Activated naive CD4-positive, alpha-beta T cell treated with anti-CD3 and anti-CD28 coated beads, Interleukin-2, amount 50 U/mL, for 24 hours (primary cell): ENCODE results near the gene NRP2.

Source experiments
- H3K27ac Mint-ChIP-seq: one replicate; pipeline ENCODE4 v1.8.0; 2021; ENCODE audit warnings: mild to moderate bottlenecking, mixed read lengths
- H3K27me3 Mint-ChIP-seq: one replicate; pipeline ENCODE4 v1.8.0; 2021; ENCODE audit warnings: mixed read lengths
- H3K36me3 Mint-ChIP-seq: one replicate; pipeline ENCODE4 v1.8.0; 2021; ENCODE audit warnings: mixed read lengths
- H3K4me1 Mint-ChIP-seq: one replicate; pipeline ENCODE4 v1.8.0; 2021; ENCODE audit warnings: mixed read lengths
- H3K4me3 Mint-ChIP-seq: one replicate; pipeline ENCODE4 v1.8.0; 2021; ENCODE audit warnings: mild to moderate bottlenecking, mixed read lengths
- H3K9me3 Mint-ChIP-seq: one replicate; pipeline ENCODE4 v1.8.0; 2021; ENCODE audit warnings: mixed read lengths

The NRP2 gene

DNA sequence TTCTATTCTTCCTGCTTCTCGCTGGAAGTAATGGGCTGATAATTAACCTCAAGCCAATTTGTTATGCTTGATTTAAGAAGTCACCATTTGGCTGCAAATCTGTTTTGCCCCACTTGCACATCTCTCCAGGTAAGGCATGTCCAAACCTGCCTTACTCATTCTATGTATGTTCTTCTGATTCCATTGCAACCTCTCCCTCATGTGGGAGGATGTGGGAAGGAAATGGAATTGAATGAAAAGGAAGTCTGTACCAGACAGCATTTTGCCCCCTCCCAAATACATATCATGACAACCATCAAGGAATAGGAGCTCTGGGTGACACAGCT is 131.7 kb downstream of the NRP2 start:
- H3K27me3 Mint-ChIP-seq, result peaks cover 3% of the 10 kb centered on the region
- no peaks in the 10 kb centered on the region for H3K36me3 Mint-ChIP-seq
- no peak overlapping the region for H3K27ac Mint-ChIP-seq
- no peak overlapping the region for H3K4me3 Mint-ChIP-seq
- H3K9me3 Mint-ChIP-seq, result no peaks in the 10 kb centered on the region
- no peaks in the 10 kb centered on the region for H3K4me1 Mint-ChIP-seq

DNA sequence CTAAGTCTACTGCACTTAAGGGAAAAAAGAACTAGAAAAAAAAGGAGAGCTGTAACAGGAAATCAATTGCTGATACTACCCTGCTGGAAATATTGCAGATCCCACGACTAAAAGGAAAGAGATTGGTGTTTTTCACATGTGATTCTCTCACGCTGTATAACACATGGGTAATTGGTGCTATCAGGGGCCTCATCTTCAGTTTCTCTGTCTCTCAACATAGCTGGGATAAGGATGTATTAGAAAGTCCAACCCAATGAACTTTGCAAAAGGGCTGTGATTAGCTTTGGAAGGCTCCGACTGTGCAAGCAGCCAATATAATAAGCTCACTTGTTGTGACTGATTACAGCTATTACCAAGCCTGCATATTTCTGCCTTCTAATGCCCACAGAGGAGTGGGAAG is 133.4 kb downstream of the NRP2 start:
- peaks cover 11% of the 10 kb centered on the region for H3K27me3 Mint-ChIP-seq
- no peaks in the 10 kb centered on the region for H3K36me3 Mint-ChIP-seq
- no peaks in the 10 kb centered on the region for H3K9me3 Mint-ChIP-seq
- no peak overlapping the region for H3K27ac Mint-ChIP-seq
- H3K4me3 Mint-ChIP-seq, result no peak overlapping the region
- no peaks in the 10 kb centered on the region for H3K4me1 Mint-ChIP-seq

DNA sequence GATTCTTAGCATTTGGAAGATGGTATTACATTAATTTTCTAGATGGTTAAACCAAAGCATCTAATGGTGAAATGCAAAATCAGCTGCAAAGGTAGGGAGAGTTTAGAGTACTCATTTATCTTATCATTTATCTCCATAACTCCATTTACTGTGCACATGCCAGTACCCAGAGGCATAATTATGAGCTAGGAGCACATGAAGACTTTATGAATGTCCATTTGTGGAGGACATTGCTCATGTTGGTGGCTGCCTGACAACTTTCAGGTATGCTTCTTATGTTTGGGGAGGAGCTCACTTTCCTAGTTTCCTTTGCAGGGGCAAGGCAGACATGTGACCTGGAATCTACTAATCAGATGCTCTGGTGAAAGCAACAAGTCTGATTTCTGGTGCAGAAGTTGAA is 134.0 kb downstream of the NRP2 start:
- no peak overlapping the region for H3K27ac Mint-ChIP-seq
- no peaks in the 10 kb centered on the region for H3K36me3 Mint-ChIP-seq
- peaks cover 11% of the 10 kb centered on the region for H3K27me3 Mint-ChIP-seq
- no peaks in the 10 kb centered on the region for H3K9me3 Mint-ChIP-seq
- H3K4me1 Mint-ChIP-seq, result no peaks in the 10 kb centered on the region
- no peak overlapping the region for H3K4me3 Mint-ChIP-seq

DNA sequence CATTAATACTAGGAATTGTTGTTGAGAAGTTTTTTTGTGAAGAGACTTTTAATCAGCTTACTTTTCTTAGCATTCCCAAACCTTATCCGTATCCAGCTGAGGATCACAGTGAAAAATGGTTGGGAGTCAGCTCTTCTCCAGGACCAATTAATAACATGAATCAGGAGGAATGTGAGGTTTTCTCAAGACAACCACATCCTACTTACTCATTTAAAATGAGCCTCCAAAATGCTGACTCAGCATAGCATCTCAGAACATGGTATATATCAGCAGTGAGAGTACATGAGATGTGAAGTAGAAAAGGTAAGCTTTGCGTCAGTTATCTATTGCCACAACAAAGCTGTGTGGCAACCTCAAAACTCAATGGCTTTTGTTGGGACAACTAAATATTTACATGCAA is 140.3 kb downstream of the NRP2 start:
- no peaks in the 10 kb centered on the region for H3K4me1 Mint-ChIP-seq
- peaks cover 11% of the 10 kb centered on the region for H3K27me3 Mint-ChIP-seq
- no peak overlapping the region for H3K27ac Mint-ChIP-seq
- no peak overlapping the region for H3K4me3 Mint-ChIP-seq
- peaks cover 3% of the 10 kb centered on the region for H3K36me3 Mint-ChIP-seq
- H3K9me3 Mint-ChIP-seq, result no peaks in the 10 kb centered on the region

DNA sequence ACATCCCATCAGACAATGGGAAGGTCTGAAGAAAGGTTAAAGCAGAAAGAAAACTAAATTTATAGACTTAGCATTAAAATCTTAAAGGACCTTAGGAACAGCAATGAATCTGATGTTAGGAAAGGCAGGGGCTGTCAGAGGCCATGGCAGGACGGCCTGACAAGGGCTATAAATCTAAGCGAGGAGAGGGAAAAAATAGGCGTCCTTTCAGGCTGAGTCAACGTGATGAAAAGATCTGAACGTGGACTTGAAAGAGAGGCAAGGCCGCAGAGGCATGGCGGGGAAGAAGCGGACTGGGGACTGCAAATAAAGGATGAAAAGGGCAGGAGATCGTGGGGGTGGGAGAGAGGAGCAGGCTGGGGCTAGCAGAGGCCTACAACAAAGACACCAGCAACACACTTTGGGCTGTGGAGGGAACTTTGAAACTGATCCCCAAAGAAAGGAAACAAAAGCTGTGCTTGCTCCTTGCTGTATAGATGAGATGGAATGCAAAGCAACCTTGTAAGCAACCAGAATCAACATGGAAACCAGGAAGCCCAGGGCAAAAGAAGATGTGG is 145.6 kb downstream of the NRP2 start:
- Mint-ChIP-seq H3K4me3 (no peak overlapping the region), H3K9me3 (no peaks in the 10 kb centered on the region), H3K36me3 (peaks cover 3% of the 10 kb centered on the region), H3K27ac (no peak overlapping the region), H3K27me3 (peaks cover 3% of the 10 kb centered on the region), H3K4me1 (no peaks in the 10 kb centered on the region)

DNA sequence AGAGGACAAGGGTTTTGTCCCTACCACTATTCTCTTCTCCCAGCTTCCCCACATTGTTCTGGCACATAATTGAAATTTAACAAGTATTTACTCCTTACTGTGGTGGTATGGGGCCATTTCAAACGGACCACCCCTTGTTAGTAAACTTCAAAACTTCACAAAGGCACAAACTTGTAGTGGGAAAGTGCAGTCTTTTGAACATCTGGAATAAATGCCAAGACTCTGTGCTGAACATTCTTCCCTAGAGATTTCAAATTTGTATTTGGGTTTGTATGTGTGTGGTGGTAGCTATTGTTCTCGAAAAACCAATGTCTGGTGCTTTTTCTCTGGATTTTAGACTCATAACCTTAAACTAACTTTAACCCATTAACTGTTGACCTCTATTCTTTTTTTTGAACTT is 151.6 kb downstream of the NRP2 start:
- no peak overlapping the region for H3K4me3 Mint-ChIP-seq
- H3K27me3 Mint-ChIP-seq, result peaks cover 5% of the 10 kb centered on the region
- peaks cover 5% of the 10 kb centered on the region for H3K9me3 Mint-ChIP-seq
- peaks cover 4% of the 10 kb centered on the region for H3K36me3 Mint-ChIP-seq
- H3K4me1 Mint-ChIP-seq, result no peaks in the 10 kb centered on the region
- H3K27ac Mint-ChIP-seq, result no peak overlapping the region

DNA sequence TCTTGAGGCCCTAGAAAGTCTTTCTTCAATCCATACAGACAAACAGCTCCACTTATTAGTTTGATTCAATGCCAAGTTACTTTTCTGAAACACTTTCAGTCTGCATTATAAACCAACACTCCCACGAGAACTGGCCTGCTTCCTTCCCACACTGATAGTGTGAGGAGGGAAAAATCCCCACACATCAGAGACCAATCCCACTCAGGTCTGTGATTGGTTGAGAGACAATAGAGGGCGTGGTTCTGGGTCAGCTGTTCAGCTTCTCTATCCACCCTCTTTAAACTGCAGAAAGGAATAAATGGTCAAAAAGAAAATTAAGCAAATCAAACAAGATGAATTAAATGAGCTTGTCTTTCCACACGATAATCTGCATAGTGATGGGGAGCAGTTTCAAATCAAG is 152.5 kb downstream of the NRP2 start:
- Mint-ChIP-seq H3K27ac (no peak overlapping the region), H3K36me3 (peaks cover 4% of the 10 kb centered on the region), H3K27me3 (peaks cover 4% of the 10 kb centered on the region)

DNA sequence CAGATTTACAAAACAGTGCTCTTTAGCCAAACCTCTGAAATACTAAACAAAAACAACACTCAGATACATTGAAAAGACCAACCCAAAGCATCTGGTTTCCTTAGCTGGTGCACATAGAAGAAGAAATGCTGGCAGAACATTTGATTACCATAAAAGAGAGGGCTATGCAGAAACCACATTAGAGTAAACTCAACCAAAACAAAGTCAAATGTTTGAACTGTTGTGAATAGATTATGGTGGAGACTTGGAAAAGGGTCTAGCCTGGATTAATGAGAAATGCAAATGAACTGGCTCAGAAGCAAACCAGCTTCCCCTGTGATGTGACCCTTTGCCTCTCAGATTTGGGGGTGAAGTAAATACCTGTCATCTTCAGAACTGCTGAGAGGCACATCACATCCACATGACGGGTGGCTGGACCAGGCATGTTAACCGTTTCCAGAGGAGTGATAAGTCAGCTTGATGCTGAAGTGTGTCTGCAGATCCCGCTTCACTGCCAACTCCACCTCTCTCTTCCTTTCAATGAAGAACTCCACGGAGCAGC is 153.0 kb downstream of the NRP2 start:
- H3K27me3 Mint-ChIP-seq, result peaks cover 4% of the 10 kb centered on the region
- no peak overlapping the region for H3K4me3 Mint-ChIP-seq
- no peak overlapping the region for H3K27ac Mint-ChIP-seq
- no peaks in the 10 kb centered on the region for H3K4me1 Mint-ChIP-seq
- peaks cover 5% of the 10 kb centered on the region for H3K9me3 Mint-ChIP-seq
- H3K36me3 Mint-ChIP-seq, result peaks cover 4% of the 10 kb centered on the region

More for the DNA sequence above, 152.5 kb downstream of the NRP2 start:
- H3K4me1 Mint-ChIP-seq, result no peaks in the 10 kb centered on the region
- no peak overlapping the region for H3K4me3 Mint-ChIP-seq
- H3K9me3 Mint-ChIP-seq, result peaks cover 5% of the 10 kb centered on the region

DNA sequence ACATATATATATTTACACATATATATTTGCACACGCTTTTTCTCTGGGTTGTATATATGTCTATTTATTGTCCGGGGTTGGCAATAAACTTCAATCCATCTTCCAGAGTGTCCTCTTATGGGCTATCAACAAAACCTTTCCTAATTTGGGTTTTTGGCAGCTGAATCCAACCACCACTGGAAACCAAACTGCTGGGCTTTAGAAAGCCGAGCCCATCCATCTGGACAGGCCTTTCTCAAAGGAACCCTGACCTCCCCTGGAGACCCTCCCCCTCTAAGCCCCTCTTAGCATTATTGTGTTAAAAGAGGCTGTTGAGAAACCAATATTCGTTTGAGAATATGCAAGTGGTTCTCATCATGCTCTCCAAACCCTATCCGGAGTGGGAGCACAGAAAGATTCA is 153.6 kb downstream of the NRP2 start:
- H3K4me3 Mint-ChIP-seq, result no peak overlapping the region
- no peak overlapping the region for H3K27ac Mint-ChIP-seq
- peaks cover 5% of the 10 kb centered on the region for H3K9me3 Mint-ChIP-seq
- peaks cover 4% of the 10 kb centered on the region for H3K36me3 Mint-ChIP-seq
- H3K27me3 Mint-ChIP-seq, result peaks cover 4% of the 10 kb centered on the region
- H3K4me1 Mint-ChIP-seq, result no peaks in the 10 kb centered on the region

DNA sequence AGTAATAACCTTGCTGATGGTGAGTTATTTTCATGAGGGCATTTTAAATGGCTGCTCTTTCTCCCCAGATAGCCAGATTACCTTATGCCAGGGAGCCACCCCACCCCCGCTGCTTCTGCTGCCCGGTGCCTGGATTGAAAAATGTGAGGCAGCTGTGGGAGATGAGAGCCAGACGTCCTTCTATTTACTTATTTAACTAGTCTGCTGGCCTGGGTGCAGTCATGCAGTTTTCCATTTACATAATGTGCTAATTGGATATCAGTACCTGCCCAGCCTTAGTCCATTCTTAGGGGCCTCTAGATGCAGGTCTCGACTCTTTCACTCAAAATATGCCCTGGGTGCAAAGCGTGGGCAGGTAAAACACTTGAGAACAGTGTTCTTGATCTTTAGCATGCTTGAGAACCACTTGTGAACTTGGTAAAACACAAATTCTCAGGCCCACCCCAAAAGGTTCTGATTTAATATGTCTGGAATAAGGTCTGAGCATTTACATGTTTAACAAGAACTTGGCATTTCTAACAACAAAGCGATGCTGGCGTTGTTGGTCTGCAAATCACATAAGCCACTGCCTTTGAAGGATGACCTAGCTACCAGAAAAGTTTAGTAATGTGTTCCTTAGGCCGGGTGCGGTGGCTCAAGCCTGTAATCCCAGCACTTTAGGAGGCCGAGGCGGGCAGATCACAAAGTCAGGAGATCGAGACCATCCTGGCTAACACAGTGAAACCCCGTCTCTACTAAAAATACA is 154.3 kb downstream of the NRP2 start:
- H3K9me3 Mint-ChIP-seq, result peaks cover 5% of the 10 kb centered on the region
- H3K4me3 Mint-ChIP-seq, result no peak overlapping the region
- no peaks in the 10 kb centered on the region for H3K4me1 Mint-ChIP-seq
- peaks cover 4% of the 10 kb centered on the region for H3K36me3 Mint-ChIP-seq
- peaks cover 6% of the 10 kb centered on the region for H3K27me3 Mint-ChIP-seq
- H3K27ac Mint-ChIP-seq, result no peak overlapping the region

DNA sequence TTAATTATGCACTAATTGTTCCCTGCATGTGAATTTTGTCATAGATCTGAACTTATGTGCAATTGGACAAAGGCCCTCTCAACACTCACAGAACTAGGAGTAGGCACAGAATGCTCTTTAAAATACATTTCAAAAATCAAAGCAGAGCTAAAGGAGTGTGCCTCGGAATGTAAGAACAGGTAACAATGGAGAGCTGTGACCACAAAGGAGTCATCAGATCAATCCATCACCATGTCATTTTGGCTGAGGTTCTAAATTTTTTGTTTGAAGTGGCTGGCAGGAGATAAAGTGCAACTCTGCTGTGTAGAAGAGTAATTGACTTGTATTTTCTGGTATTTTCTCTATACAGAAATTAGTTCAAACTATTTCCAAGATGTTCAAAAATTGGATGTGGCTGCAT is 155.4 kb downstream of the NRP2 start:
- no peak overlapping the region for H3K27ac Mint-ChIP-seq
- H3K9me3 Mint-ChIP-seq, result peaks cover 5% of the 10 kb centered on the region
- no peak overlapping the region for H3K4me3 Mint-ChIP-seq
- peaks cover 4% of the 10 kb centered on the region for H3K36me3 Mint-ChIP-seq
- H3K27me3 Mint-ChIP-seq, result peaks cover 10% of the 10 kb centered on the region
- no peaks in the 10 kb centered on the region for H3K4me1 Mint-ChIP-seq

DNA sequence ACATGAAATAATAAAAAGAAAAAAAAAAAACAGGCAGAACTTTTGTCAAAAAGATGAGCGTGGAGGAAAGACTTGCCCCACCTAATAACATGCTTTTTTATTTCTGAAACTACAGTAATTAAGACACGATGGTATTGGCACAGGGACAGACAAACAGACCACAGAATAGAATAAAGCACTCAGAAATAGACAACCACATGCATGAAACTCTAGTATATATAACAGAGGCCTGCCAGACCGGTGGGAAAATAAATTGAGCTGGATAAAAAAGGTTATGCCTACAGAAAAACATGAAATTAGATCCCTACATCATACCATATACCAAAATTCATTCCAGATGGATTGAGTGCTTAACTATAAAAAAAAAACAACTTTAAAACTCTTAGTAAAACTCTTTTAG is 163.1 kb downstream of the NRP2 start:
- Mint-ChIP-seq H3K9me3 (no peaks in the 10 kb centered on the region), H3K27me3 (peaks cover 18% of the 10 kb centered on the region), H3K27ac (no peak overlapping the region), H3K36me3 (no peaks in the 10 kb centered on the region), H3K4me1 (no peaks in the 10 kb centered on the region), H3K4me3 (no peak overlapping the region)
